AG10803 (cell line): ENCODE measurements around the gene SCYL2.

ENCODE experiments used
- DNase-seq: peaks from one replicate; pipeline ENCODE4 v3.0.0; 2010; ENCODE audit warnings: low read depth
- H3K4me3 ChIP-seq: 2 replicates; pipeline ENCODE4 v1.5.1; 2011; ENCODE audit warnings: mild to moderate bottlenecking, low read length, control low read depth
- CTCF ChIP-seq: conservative IDR thresholded peaks from 2 replicates; pipeline ENCODE4 v1.5.1; 2011; ENCODE audit warnings: mild to moderate bottlenecking, low read length, control low read depth, inconsistent platforms

The SCYL2 gene

GRCh38 chr12:100265732-100266584, 1.0 kb upstream of the SCYL2 start:
- no peak for DNase-seq
- TF ChIP-seq CTCF, result no peak
- peak overlapping the region; percentile 90 for H3K4me3 ChIP-seq

GRCh38 chr12:100266585-100266834, 467 bp upstream of the SCYL2 start:
- H3K4me3 ChIP-seq, result peak overlapping the region; percentile 90
- TF ChIP-seq CTCF, result no peak
- DNase-seq, result no peak

GRCh38 chr12:100267603-100268281, 765 bp downstream of the SCYL2 start:
- peak; percentile 38 for DNase-seq
- peak overlapping the region; percentile 90 for H3K4me3 ChIP-seq
- TF ChIP-seq CTCF, result no peak

GRCh38 chr12:100268835-100269564, 2.0 kb downstream of the SCYL2 start:
- DNase-seq, result no peak
- peak overlapping the region; percentile 90 for H3K4me3 ChIP-seq
- no peak for TF ChIP-seq CTCF

- H3K4me3 ChIP-seq, result no peak overlapping the region
- TF ChIP-seq CTCF, result no peak
- peak; percentile 10 for DNase-seq
Measured at GRCh38 chr12:100273782-100274181, 6.8 kb downstream of the SCYL2 start.

GRCh38 chr12:100274291-100274690, 7.3 kb downstream of the SCYL2 start:
- TF ChIP-seq CTCF, result no peak
- DNase-seq, result no peak
- H3K4me3 ChIP-seq, result no peak overlapping the region

- DNase-seq, result no peak
- TF ChIP-seq CTCF, result no peak
- no peak overlapping the region for H3K4me3 ChIP-seq
Measured at GRCh38 chr12:100279159-100279558, 12.2 kb downstream of the SCYL2 start.
